GM12892 (cell line): ENCODE measurements around the gene ZNF3.

Experiments used
- DNase-seq: peaks from one replicate; pipeline ENCODE4 v3.0.0; 2011; ENCODE audit not compliant: insufficient read length
- FAIRE-seq: peaks from 2 replicates; lab custom pipeline; 2011; peaks lifted over from hg19 to GRCh38; lab: Jason Lieb, UNC
- POLR2A ChIP-seq: IDR thresholded peaks from 2 replicates; pipeline ENCODE4 v1.6.1; 2011; ENCODE audit warnings: low read depth, low read length, control low read depth
- POLR2AphosphoS5 ChIP-seq: IDR thresholded peaks from 2 replicates; pipeline ENCODE4 v1.6.1; 2011; ENCODE audit warnings: low read depth, low read length, control low read depth
- TAF1 ChIP-seq: IDR thresholded peaks from 2 replicates; pipeline ENCODE4 v1.6.1; 2011; ENCODE audit warnings: low read depth, mild to moderate bottlenecking, control low read depth, low read length, borderline replicate concordance

The ZNF3 gene

GRCh38 chr7:100059251-100059739 lies 22.2 kb downstream of the ZNF3 start:
- TF ChIP-seq POLR2A (no peak), TAF1 (no peak), POLR2AphosphoS5 (no peak)
- FAIRE-seq (no peak), DNase-seq (no peak)

GRCh38 chr7:100057006-100057405 lies 24.5 kb downstream of the ZNF3 start:
- TF ChIP-seq POLR2AphosphoS5 (no peak), POLR2A (no peak), TAF1 (no peak)
- FAIRE-seq (no peak), DNase-seq (no peak)

GRCh38 chr7:100053215-100053614 lies 28.3 kb downstream of the ZNF3 start:
- no peak for FAIRE-seq
- no peak for TF ChIP-seq POLR2A
- no peak for TF ChIP-seq POLR2AphosphoS5
- TF ChIP-seq TAF1 = no peak
- peak; percentile 19 for DNase-seq

- TF ChIP-seq POLR2AphosphoS5 = no peak
- no peak for TF ChIP-seq TAF1
- no peak for TF ChIP-seq POLR2A
- DNase-seq (no peak), FAIRE-seq (no peak)
These were observed 29.9 kb downstream of the ZNF3 start for GRCh38 chr7:100051611-100052010.

- DNase-seq (peak; percentile 84), FAIRE-seq (peak; percentile 71)
- TF ChIP-seq TAF1 (peak; percentile 75), POLR2AphosphoS5 (peak; percentile 88), POLR2A (peak; percentile 92)
These were observed 31.9 kb downstream of the ZNF3 start, which contains the start of gene ZSCAN21 for GRCh38 chr7:100049441-100050291. TSS of gene ZSCAN21 (plus strand) at chr7:100049774. CDS start at chr7:100057007, 7,233 bp downstream.

GRCh38 chr7:100048680-100049079 lies 32.8 kb downstream of the ZNF3 start:
- no peak for FAIRE-seq
- TF ChIP-seq TAF1 = no peak
- no peak for DNase-seq

- DNase-seq (no peak), FAIRE-seq (no peak)
- TF ChIP-seq POLR2A = no peak
- no peak for TF ChIP-seq POLR2AphosphoS5
- no peak for TF ChIP-seq TAF1
These were observed 36.8 kb downstream of the ZNF3 start for GRCh38 chr7:100044718-100045117.

- FAIRE-seq (no peak), DNase-seq (no peak)
- no peak for TF ChIP-seq POLR2AphosphoS5
- TF ChIP-seq TAF1 = no peak
These were observed 40.9 kb downstream of the ZNF3 start for GRCh38 chr7:100040575-100040974.

GRCh38 chr7:100038326-100038725 lies 43.2 kb downstream of the ZNF3 start:
- DNase-seq (no peak), FAIRE-seq (no peak)
- TF ChIP-seq TAF1 (no peak), POLR2A (no peak), POLR2AphosphoS5 (no peak)

GRCh38 chr7:100035876-100036275 lies 45.6 kb downstream of the ZNF3 start:
- TF ChIP-seq POLR2A (no peak), TAF1 (no peak), POLR2AphosphoS5 (no peak)
- DNase-seq (no peak), FAIRE-seq (no peak)

- no peak for FAIRE-seq
- no peak for DNase-seq
- no peak for TF ChIP-seq POLR2AphosphoS5
- TF ChIP-seq TAF1 = no peak
- TF ChIP-seq POLR2A = no peak
These were observed 46.5 kb downstream of the ZNF3 start for GRCh38 chr7:100034871-100035510.
